HG03066 (cell line): ENCODE results near the gene ATP13A2.
"Not testable (repeated sequence)": the region's sequence is repeated elsewhere in the genome, so short reads cannot be mapped to it uniquely, and the experiment has no call there.

Experiments
- ATAC-seq: cut with Tn5 transposase; IDR thresholded peaks from one replicate; pipeline ENCODE4 v1.9.1; 2021; ENCODE audit warnings: low read depth; ENCODE audit not compliant: unreplicated experiment

ATP13A2 gene

GRCh38 chr1:16938351-16939321, 73.1 kb downstream of the ATP13A2 start:
- no peak for ATAC-seq

- not testable (repeated sequence) for ATAC-seq
Observed at GRCh38 chr1:16936580-16936979, 75.1 kb downstream of the ATP13A2 start.
